ENCODE data around the gene NDUFB2. TPM values are rescaled to one million over a fixed set of nuclear protein-coding genes. Genes with fewer than 3 reads are reported as not detected.
A peak's percentile ranks its signal among the peaks of the same experiment; 100 is the strongest.

Gene NDUFB2
- total and polyA plus RNA-seq, 2 of the 13 experiments (the other 11 are each of a cell fraction or from before 2014, with no cell fraction given) = 206 to 221 TPM

DNA sequence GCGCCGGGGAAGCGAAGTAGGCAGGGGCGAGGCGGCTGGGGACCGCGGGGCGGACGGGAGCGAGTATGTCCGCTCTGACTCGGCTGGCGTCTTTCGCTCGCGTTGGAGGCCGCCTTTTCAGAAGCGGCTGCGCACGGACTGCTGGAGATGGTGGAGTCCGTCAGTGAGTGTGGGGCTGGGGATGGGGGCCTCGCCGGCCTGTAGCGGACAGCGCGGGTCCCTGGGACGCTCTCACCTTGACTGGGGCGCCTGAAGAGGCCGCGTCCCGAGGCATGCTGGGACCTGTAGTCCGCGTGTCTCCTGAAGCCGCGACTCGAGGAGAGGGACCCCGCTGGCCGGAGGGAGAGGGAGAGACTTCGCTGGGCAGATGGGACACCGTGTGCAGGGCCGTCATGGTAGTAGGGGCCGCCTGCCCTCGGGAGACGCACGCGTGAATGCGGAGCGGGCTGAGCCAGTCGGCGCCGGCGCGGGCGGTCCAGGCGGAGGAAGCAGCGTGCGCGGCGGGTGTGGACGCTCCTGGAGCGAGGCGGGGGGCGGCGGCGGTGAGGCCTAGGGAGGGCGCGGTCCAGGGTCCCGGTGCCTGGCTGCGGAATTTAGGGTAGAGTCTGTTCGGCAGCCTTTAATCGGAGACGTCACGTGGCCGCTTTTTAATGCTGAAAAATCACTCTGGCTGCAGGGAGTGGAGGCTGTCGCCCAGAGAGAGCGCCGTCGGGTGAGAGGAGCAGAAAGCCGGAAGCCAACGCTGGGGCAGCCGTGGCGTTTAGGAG, at the start of gene NDUFB2 (continued):
- TF ChIP-seq, protein P1, sequence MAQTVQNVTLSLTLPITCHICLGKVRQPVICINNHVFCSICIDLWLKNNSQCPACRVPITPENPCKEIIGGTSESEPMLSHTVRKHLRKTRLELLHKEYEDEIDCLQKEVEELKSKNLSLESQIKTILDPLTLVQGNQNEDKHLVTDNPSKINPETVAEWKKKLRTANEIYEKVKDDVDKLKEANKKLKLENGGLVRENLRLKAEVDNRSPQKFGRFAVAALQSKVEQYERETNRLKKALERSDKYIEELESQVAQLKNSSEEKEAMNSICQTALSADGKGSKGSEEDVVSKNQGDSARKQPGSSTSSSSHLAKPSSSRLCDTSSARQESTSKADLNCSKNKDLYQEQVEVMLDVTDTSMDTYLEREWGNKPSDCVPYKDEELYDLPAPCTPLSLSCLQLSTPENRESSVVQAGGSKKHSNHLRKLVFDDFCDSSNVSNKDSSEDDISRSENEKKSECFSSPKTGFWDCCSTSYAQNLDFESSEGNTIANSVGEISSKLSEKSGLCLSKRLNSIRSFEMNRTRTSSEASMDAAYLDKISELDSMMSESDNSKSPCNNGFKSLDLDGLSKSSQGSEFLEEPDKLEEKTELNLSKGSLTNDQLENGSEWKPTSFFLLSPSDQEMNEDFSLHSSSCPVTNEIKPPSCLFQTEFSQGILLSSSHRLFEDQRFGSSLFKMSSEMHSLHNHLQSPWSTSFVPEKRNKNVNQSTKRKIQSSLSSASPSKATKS (CRISPR knock-in tag; IDR thresholded peaks at IDR 0.05) = no peak
- no peak; the same call in 1 of the 2 replicates for TF ChIP-seq ONECUT2 (CRISPR knock-in tag; IDR thresholded peaks at IDR 0.05)
- TF ChIP-seq, protein P2, sequence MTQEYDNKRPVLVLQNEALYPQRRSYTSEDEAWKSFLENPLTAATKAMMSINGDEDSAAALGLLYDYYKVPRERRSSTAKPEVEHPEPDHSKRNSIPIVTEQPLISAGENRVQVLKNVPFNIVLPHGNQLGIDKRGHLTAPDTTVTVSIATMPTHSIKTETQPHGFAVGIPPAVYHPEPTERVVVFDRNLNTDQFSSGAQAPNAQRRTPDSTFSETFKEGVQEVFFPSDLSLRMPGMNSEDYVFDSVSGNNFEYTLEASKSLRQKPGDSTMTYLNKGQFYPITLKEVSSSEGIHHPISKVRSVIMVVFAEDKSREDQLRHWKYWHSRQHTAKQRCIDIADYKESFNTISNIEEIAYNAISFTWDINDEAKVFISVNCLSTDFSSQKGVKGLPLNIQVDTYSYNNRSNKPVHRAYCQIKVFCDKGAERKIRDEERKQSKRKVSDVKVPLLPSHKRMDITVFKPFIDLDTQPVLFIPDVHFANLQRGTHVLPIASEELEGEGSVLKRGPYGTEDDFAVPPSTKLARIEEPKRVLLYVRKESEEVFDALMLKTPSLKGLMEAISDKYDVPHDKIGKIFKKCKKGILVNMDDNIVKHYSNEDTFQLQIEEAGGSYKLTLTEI (CRISPR knock-in tag; conservative IDR thresholded peaks at IDR 0.05) = no peak
- no peak for TF ChIP-seq ZNF552 (CRISPR knock-in tag; IDR thresholded peaks at IDR 0.05; ENCODE audit: borderline replicate concordance)
- TF ChIP-seq SUZ12 (IDR thresholded peaks at IDR 0.05; ENCODE audit: low read depth, low read length) = peak; percentile 41; the same call in 1 of the 2 replicates
- TF ChIP-seq, protein P3, sequence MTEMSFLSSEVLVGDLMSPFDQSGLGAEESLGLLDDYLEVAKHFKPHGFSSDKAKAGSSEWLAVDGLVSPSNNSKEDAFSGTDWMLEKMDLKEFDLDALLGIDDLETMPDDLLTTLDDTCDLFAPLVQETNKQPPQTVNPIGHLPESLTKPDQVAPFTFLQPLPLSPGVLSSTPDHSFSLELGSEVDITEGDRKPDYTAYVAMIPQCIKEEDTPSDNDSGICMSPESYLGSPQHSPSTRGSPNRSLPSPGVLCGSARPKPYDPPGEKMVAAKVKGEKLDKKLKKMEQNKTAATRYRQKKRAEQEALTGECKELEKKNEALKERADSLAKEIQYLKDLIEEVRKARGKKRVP (CRISPR knock-in tag; IDR thresholded peaks at IDR 0.05) = 0 out of 4 replicates have a peak, but pooled peaks of 1 of the 2 experiments have one; percentile 4
- no peak for TF ChIP-seq ATF7 (IDR thresholded peaks at IDR 0.05)
- TF ChIP-seq ATF7 (CRISPR knock-in tag; IDR thresholded peaks at IDR 0.05) = peak; percentile 92
- no peak for TF ChIP-seq XBP1 (CRISPR knock-in tag; IDR thresholded peaks at IDR 0.05)
- TF ChIP-seq SOX5 (CRISPR knock-in tag; IDR thresholded peaks at IDR 0.05; ENCODE audit: borderline replicate concordance) = peak; percentile 12; the same call in 1 of the 2 replicates
- TF ChIP-seq, protein P4, sequence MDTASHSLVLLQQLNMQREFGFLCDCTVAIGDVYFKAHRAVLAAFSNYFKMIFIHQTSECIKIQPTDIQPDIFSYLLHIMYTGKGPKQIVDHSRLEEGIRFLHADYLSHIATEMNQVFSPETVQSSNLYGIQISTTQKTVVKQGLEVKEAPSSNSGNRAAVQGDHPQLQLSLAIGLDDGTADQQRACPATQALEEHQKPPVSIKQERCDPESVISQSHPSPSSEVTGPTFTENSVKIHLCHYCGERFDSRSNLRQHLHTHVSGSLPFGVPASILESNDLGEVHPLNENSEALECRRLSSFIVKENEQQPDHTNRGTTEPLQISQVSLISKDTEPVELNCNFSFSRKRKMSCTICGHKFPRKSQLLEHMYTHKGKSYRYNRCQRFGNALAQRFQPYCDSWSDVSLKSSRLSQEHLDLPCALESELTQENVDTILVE (CRISPR knock-in tag; IDR thresholded peaks at IDR 0.05) = peak; percentile 44; the same call in 1 of the 2 replicates
- TF ChIP-seq FOXK2 (IDR thresholded peaks at IDR 0.05) = no peak
- TF ChIP-seq TBP (CRISPR knock-in tag; IDR thresholded peaks at IDR 0.05) = no peak
- peak; percentile 67 for TF ChIP-seq ZNF768 (CRISPR knock-in tag; IDR thresholded peaks at IDR 0.05)
- TF ChIP-seq TEAD3 (CRISPR knock-in tag; optimal IDR thresholded peaks at IDR 0.05; ENCODE audit: borderline replicate concordance) = no peak
- peak; percentile 85; the same call in 1 of the 2 replicates for TF ChIP-seq ZNF761 (CRISPR knock-in tag; conservative IDR thresholded peaks at IDR 0.05)
- TF ChIP-seq REXO4 (CRISPR knock-in tag; IDR thresholded peaks at IDR 0.05; ENCODE audit: borderline replicate concordance) = no peak
- no peak for TF ChIP-seq ZFP36L1 (CRISPR knock-in tag; IDR thresholded peaks at IDR 0.05)
- TF ChIP-seq ZNF766 (CRISPR knock-in tag; IDR thresholded peaks at IDR 0.05; ENCODE audit: borderline replicate concordance) = peak; percentile 35; the same call in 1 of the 2 replicates
- peak; percentile 84 for TF ChIP-seq MXD4 (CRISPR knock-in tag; IDR thresholded peaks at IDR 0.05)
